AG09309 (cell line): ENCODE data around the gene CORIN.

Source experiments
- DNase-seq: peaks from one replicate; pipeline ENCODE4 v3.0.0-alpha.2; 2010; ENCODE audit warnings: low read depth
- H3K4me3 ChIP-seq: 2 replicates; pipeline ENCODE4 v1.5.1; 2011; ENCODE audit warnings: mild to moderate bottlenecking, low read depth, low read length, moderate library complexity; ENCODE audit not compliant: control insufficient read depth
- CTCF ChIP-seq: IDR thresholded peaks from 2 replicates; pipeline ENCODE4 v1.5.1; 2011; ENCODE audit warnings: mild to moderate bottlenecking, low read depth, low read length, inconsistent platforms; ENCODE audit not compliant: insufficient read depth, control insufficient read depth; ENCODE audit errors: missing control alignments

The CORIN gene

GRCh38 chr4:47642191-47642830 lies 195.6 kb downstream of the CORIN start:
- DNase-seq: no peak
- no peak overlapping the region for H3K4me3 ChIP-seq
- no peak for TF ChIP-seq CTCF

- no peak for TF ChIP-seq CTCF
- DNase-seq: no peak
- no peak overlapping the region for H3K4me3 ChIP-seq
Measured at GRCh38 chr4:47641755-47642154, 196.1 kb downstream of the CORIN start.

GRCh38 chr4:47640911-47641310 lies 197.0 kb downstream of the CORIN start:
- DNase-seq: no peak
- TF ChIP-seq CTCF: no peak
- no peak overlapping the region for H3K4me3 ChIP-seq

GRCh38 chr4:47639531-47639930 lies 198.3 kb downstream of the CORIN start:
- TF ChIP-seq CTCF: no peak
- DNase-seq: no peak
- H3K4me3 ChIP-seq: no peak overlapping the region

- no peak for DNase-seq
- H3K4me3 ChIP-seq: no peak overlapping the region
- no peak for TF ChIP-seq CTCF
Measured at GRCh38 chr4:47631161-47631560, 206.7 kb downstream of the CORIN start.

GRCh38 chr4:47624031-47624441 lies 213.8 kb downstream of the CORIN start:
- DNase-seq: no peak
- H3K4me3 ChIP-seq: no peak overlapping the region

More at GRCh38 chr4:47624031-47624441, 213.8 kb downstream of the CORIN start:
- no peak for TF ChIP-seq CTCF
